ENCODE measurements around the gene RXRA.
A peak's percentile ranks its signal among the peaks of the same experiment; 100 is the strongest.

The RXRA gene

GRCh38 chr9:134325813-134326723 lies at the start of gene RXRA:
Gene RXRA, plus strand, starts transcription at chr9:134326455. Its CDS starts 177 bp downstream, at chr9:134326632.
- peak; percentile 87 for DNase-seq
- Mint-ChIP-seq H3K4me1 (peaks cover 76% of the 10 kb centered on the region), H3K4me3 (peak within 1 kb of the TSS; percentile 78), H3K9me3 (no peaks in the 10 kb centered on the region), H3K36me3 (ENCODE audit: low read depth) (no peaks in the 10 kb centered on the region), H3K27me3 (ENCODE audit: low read depth, poor library complexity) (peaks cover 7% of the 10 kb centered on the region), H3K27ac (no peak within 1 kb of the TSS)
- no peak for TF ChIP-seq CTCF (IDR thresholded peaks at IDR 0.05)

GRCh38 chr9:134278286-134278685 lies 48.0 kb upstream of the RXRA start:
- Mint-ChIP-seq H3K9me3 (no peaks in the 10 kb centered on the region), H3K27me3 (ENCODE audit: low read depth, poor library complexity) (peaks cover 30% of the 10 kb centered on the region), H3K27ac (no peak overlapping the region), H3K36me3 (ENCODE audit: low read depth) (no peaks in the 10 kb centered on the region), H3K4me1 (peaks cover 31% of the 10 kb centered on the region), H3K4me3 (no peak overlapping the region)
- no peak for DNase-seq
- no peak for TF ChIP-seq CTCF (IDR thresholded peaks at IDR 0.05)

- H3K36me3 Mint-ChIP-seq (ENCODE audit: low read depth): no peaks in the 10 kb centered on the region
- H3K4me1 Mint-ChIP-seq: peaks cover 25% of the 10 kb centered on the region
- H3K27me3 Mint-ChIP-seq (ENCODE audit: low read depth, poor library complexity): peaks cover 26% of the 10 kb centered on the region
Observed at GRCh38 chr9:134278974-134279640, 47.1 kb upstream of the RXRA start.

DNA sequence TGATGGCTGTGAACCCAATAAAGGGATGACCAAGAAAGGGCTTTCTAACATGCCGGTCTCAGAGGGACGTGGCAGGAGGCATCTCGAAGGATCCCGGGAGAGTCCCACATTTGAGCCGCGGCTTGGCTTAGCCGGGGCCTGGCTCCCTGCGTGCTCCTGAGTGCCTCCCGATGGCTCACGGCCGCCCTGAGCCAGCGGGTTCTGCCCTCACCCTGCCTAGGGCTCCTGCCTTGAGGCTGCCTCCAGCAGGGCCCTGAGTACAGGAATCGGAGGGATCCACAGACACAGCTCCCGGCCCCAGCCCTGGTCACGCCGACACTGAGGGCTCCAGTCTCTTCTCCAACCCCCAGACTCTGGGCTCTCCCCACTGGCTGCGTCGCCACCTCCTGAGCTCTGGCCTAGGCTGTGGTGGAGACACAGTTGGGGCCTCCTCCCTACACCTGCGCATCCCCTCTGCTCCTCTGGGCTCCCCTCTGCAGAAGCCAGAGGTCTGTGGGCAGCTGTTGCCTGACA lies 44.1 kb upstream of the RXRA start:
- Mint-ChIP-seq H3K4me3 (no peak overlapping the region), H3K4me1 (peaks cover 33% of the 10 kb centered on the region), H3K9me3 (no peaks in the 10 kb centered on the region), H3K36me3 (ENCODE audit: low read depth) (no peaks in the 10 kb centered on the region), H3K27me3 (ENCODE audit: low read depth, poor library complexity) (peaks cover 25% of the 10 kb centered on the region), H3K27ac (no peak overlapping the region)
- TF ChIP-seq CTCF (IDR thresholded peaks at IDR 0.05): no peak
- DNase-seq: no peak

More at GRCh38 chr9:134278974-134279640, 47.1 kb upstream of the RXRA start:
- Mint-ChIP-seq H3K4me3 (no peak overlapping the region), H3K9me3 (no peaks in the 10 kb centered on the region), H3K27ac (no peak overlapping the region)
- TF ChIP-seq CTCF (IDR thresholded peaks at IDR 0.05): no peak
- no peak for DNase-seq

DNA sequence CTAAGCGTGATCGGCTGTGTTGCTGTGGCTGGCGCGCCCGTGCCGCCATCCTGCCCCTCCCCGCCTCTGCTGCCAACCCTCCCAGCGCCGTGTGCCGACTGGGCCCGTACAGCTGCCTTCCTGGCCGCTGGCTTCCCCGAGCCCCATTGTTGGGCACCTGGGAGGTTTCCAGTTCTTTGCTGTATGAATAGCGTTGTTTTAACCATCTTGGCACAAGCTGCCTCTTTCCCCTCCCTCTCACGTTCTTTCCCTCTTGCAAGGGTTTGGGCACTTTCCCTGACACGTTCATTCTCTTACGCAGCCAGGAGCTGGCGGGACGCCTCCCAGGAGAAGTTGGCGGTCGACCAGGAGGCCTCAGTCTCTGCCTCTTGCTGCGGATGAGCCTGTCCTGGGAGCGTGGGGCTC lies 43.1 kb upstream of the RXRA start:
- H3K36me3 Mint-ChIP-seq (ENCODE audit: low read depth): no peaks in the 10 kb centered on the region
- no peak overlapping the region for H3K27ac Mint-ChIP-seq
- peaks cover 38% of the 10 kb centered on the region for H3K4me1 Mint-ChIP-seq
- no peak for TF ChIP-seq CTCF (IDR thresholded peaks at IDR 0.05)
- no peaks in the 10 kb centered on the region for H3K9me3 Mint-ChIP-seq
- no peak overlapping the region for H3K4me3 Mint-ChIP-seq
- H3K27me3 Mint-ChIP-seq (ENCODE audit: low read depth, poor library complexity): peaks cover 25% of the 10 kb centered on the region
- DNase-seq: no peak

Data from nephron progenitor cell (in vitro differentiated cells).